NCI-H748 (cell line): ENCODE data around the gene SLC44A3.

Source experiments
- DNase-seq: peaks from one replicate; lab custom pipeline; 2025; ENCODE audit not compliant: unreplicated experiment; lab: John Stamatoyannopoulos, UW

Gene SLC44A3

DNA sequence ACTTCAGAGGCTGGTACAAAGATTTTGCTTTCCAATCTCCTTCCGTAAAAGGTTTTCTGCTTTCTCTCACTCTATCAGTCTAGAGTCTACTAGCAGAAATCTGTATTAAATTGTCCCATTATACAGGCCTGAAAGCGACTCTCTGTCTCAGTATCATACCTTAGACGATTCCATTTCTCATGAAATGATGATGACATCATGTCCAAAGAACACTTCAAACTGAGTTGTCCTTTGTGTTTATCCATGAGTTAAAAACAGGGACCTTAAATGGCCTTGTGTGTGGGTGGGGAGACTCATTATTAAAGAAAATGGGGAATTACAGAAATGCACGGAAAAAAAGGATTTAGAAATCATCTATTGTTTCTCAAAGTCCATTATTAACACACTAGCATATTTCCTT, 21.0 kb upstream of the SLC44A3 start:
- no peak for DNase-seq

- peak; percentile 40 for DNase-seq
Observed at GRCh38 chr1:94801919-94802546, 18.1 kb upstream of the SLC44A3 start.

DNA sequence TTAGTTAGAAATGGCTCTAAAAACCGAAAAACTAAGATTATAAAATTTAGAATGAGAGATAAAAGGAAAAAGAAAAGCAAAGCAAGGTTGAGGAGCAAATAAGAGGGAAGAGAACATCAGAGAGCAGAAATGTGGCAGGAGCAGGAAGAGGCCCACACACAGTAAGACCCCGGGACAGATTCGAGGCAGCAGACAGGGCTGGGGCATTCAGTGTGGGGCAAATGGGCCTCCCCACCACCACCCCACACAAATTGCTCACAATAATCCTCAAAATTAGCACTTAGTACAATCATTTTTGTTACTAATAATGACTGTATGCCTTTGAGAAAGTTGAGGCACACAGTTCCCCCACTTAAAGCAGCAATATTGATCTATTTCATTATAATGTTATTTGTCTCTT, 17.1 kb upstream of the SLC44A3 start:
- no peak for DNase-seq

DNA sequence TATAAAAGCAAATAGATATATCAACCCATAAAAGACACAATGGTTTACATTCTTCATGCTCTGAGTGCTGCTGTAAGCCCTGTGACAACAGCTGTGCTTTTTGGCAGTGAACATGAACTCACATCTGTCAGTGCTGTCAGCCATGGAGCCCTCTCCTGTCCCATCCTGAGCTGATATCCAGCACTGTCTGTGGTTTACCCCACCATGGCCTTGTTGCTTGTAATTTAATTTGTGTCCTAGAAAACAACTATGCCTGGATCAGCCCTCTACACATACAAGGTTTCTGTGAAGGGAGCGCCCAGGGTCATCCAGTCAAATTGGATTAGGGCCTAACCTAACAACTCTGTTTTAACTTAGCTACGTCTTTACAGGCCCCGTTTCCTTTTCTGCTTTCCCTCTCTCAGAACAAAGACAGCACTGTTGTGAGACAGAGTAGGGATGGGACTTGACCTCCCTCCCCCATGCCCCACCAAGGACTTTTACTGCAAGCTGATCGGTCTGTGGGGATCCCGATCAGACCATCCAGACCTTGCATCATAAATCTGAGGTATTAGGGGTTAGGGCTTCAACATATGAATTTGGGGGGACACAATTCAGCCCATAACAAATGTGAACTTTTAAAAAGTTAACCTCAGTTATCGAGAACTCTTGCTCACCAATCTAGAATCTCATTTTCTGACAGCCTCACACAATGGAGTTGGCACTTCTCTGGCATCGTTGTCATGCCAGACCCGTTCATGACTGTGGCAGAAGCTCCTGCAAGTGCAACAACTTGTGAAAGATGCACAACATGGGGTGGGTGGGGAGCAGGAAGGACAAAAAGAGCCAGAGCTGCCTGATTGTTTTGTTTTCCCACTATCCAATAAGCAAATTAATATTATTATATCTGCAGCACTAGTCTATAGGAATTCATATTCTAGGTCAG, 16.4 kb upstream of the SLC44A3 start:
- no peak for DNase-seq

- no peak for DNase-seq
Observed at GRCh38 chr1:94804442-94804837, 15.7 kb upstream of the SLC44A3 start.

- peak; percentile 33 for DNase-seq
Observed at GRCh38 chr1:94805912-94806311, 14.2 kb upstream of the SLC44A3 start.

GRCh38 chr1:94806441-94806871, 13.7 kb upstream of the SLC44A3 start:
- no peak for DNase-seq

DNA sequence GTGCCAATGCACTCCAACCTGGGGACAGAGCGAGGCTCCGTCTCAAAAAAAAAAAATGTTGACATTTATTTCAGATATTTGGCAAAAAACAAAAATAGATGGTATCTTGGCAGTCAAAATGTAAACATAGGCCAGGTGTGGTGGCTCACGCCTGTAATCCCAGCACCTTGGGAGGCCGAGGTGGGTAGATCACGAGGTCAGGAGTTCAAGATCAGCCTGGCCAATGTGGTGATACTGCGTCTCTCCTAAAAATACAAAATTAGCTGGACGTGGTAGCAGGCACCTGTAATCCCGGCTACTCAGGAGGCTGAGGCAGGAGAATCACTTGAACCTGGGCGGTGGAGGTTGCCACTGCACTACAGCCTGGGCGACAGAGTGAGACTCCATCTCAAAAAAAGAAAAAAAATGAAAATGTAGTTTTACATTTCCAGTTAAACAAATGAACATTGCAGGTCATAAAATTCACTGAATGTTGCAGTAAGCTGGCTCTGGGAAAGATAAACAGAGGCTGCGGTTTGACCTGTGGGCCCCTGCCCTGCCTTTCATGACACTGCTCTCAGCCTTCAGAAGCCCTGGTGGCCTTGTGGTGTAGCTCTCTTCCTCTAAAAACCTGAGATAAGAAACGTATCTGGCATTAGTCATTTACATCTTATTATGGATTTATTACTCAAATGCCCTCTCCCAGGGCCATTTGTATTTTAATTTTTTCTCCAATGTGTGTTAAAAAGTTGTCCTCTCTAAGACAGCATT, 12.2 kb upstream of the SLC44A3 start:
- DNase-seq: no peak

DNA sequence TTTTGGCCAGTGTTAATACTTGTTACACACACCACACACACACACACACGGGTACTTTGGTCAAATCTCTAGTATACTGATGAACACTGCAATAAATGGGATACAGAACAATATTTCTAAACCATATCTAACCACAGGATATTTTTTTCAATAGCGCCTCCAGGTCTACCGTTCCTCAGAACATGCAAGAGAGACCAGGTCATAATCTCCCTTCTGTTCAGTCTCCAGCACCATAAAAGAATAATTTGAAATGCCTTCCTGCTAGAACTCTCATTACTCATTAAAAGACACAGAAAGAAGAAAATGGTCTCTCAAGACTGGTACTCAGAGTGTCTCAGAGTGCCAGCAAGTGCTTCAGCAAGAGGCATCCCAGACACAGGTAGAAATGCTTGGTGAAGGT, 11.5 kb upstream of the SLC44A3 start:
- no peak for DNase-seq

GRCh38 chr1:94812985-94813384, 7.2 kb upstream of the SLC44A3 start:
- no peak for DNase-seq

DNA sequence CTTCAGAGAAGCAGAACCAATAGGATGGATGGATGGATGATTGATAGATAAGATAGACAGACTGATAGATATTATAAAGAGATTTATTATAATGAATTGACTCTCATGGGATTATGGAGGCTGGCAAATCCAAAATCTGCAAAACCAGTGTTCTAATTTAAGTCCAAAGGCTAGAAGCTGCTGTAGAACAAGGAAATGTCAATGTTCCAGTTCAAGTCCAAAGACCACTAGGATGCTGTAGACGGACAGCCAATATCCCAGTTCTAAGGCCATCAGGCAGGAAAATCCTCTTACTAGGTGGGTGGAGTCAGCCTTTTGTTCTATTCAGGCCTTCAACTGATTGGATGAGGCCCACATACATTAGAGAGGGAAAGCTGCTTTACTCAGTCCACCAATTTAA, 4.1 kb upstream of the SLC44A3 start:
- DNase-seq: no peak

- DNase-seq: no peak
Observed at GRCh38 chr1:94817712-94818111, 2.4 kb upstream of the SLC44A3 start.

GRCh38 chr1:94819238-94819944, 766 bp upstream of the SLC44A3 start:
- no peak for DNase-seq

- DNase-seq: no peak
Observed at GRCh38 chr1:94820936-94821335, 779 bp downstream of the SLC44A3 start.

DNA sequence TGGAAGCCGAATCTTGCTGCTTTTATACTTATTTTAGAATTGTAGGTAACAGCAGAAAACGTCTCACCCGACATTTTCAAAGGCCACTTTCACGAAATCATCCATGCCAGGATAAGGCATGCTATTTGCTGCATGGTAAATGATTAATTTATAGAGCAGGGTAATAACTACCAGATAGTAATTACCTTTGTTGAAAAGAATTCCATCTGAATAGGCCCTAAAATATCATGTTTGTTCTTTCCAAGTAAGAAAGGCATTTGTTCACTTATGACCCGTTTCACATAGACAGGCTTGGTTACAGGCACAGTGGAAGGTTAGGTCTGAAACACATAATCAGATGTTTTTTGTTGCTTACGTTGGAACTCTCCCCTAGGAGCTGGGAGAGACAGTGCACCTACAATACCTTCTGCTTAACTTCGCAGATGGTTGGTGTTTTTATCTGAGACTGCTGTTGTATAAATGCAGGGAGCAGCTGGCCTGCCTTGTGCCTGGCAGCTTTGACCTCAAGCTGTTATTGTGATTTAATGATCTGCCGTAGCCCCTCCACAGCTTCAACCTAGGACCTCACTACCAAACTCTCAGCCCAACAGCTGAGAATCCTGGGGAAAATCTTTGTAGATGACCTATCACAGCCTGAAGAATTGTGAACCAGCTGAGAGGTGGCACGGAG, 1.6 kb downstream of the SLC44A3 start:
- DNase-seq: no peak

GRCh38 chr1:94823116-94823515, 3.0 kb downstream of the SLC44A3 start:
- no peak for DNase-seq

DNA sequence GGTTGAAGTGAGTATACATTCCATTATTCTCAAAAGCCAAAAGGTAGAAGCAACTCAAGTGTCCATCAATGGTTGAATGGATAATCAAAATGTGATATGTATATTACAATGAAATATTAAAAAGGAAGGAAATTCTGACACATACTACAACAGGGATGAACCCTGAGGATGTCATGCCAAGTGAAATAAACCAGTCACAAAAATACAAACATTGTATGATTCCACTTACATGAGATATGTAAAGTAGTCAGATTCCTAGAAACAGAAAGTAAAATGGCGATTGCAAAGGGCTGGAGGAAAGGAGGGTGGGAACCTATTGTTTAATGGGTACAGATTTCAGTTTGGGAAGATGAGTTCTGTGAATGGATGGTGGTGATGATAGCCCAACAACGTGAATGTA, 5.8 kb downstream of the SLC44A3 start:
- DNase-seq: no peak

- no peak for DNase-seq
Observed at GRCh38 chr1:94827434-94827833, 7.3 kb downstream of the SLC44A3 start.

GRCh38 chr1:94828251-94828650, 8.1 kb downstream of the SLC44A3 start:
- DNase-seq: no peak

DNA sequence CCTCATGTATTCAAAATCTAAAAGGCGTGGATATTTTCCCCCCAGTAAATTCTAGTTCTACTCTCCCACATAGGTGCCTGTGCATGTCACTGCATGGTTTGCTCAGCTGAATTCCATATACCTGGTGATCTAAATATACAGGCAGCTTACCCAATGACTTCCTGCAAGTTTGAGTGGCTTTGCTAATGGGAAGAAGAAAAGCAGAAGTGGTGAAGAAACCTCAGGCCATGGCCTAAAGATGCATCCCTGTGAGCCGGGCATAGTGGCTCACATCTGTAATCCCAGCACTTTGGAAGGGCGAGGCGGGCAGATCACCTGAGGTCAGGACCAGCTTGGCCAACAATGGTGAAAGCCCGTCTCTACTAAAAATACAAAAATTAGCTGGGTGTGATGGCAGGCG, 11.5 kb downstream of the SLC44A3 start:
- DNase-seq: no peak

- DNase-seq: no peak
Observed at GRCh38 chr1:94832446-94832845, 12.3 kb downstream of the SLC44A3 start.
